ENCODE data around the gene GPATCH1. TPM values are rescaled to one million over a fixed set of nuclear protein-coding genes. Genes with fewer than 3 reads are reported as not detected.

Gene GPATCH1
- total and polyA plus RNA-seq, 2 of the 13 experiments (the other 11 are each of a cell fraction or from before 2014, with no cell fraction given) = 6.8 to 6.9 TPM

DNA sequence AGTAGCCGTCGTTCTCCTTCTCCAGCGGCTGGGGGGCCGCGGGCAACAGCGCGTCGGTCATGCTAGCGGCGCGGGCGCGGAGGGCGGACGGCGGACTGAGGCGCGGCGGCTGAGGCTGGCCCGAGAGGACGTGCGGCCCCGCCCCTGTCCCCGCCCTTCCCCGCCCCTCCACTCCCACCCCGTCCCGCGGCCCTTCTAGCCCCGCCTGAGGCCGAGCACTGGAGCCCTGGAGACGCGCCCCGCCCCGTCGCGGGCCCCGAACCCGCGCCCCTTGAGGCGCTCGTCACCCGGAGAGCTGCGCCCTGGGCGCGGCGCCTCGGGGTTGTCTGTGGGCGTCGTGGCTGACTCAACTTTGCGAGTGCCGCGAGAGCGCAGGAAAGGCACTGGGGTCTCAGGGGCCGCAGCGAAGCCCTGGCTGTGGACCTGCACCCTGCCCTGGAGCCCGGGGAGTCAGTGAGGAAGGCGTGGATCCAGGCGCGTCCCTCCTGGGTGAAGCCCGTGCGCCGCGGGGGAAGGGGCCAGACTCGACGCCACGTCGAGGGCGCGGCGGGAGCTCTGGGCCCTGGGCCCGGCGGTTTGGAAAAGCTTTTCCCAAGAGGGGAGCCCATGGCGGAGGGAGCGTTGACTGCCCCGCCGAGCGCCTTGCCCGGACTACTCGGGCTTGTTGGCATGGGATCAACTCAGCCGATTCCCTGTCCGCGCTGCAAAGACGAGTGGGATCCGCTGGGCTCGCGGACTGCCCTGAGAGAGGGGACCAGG is 16.0 kb upstream of the GPATCH1 start, which contains the start of gene RHPN2 (continued):
- no peak; the same call in 1 of the 2 replicates for TF ChIP-seq CSRNP2 (CRISPR knock-in tag; conservative IDR thresholded peaks at IDR 0.05; ENCODE audit: low read depth)
- no peak for TF ChIP-seq HDAC6 (IDR thresholded peaks at IDR 0.05; ENCODE audit: low read depth, low read length)
- TF ChIP-seq RFX5 (IDR thresholded peaks at IDR 0.05; ENCODE audit: low read depth, low read length) = no peak
- no peak for TF ChIP-seq ZIK1 (CRISPR knock-in tag; IDR thresholded peaks at IDR 0.05; ENCODE audit: borderline replicate concordance, low read depth)
- TF ChIP-seq, protein P1, sequence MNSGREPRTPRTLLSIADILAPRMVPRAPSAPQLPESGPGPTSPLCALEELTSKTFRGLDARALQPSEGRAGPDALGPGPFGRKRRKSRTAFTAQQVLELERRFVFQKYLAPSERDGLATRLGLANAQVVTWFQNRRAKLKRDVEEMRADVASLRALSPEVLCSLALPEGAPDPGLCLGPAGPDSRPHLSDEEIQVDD (CRISPR knock-in tag; IDR thresholded peaks at IDR 0.05; ENCODE audit: borderline replicate concordance) = no peak
- no peak for TF ChIP-seq ONECUT2 (CRISPR knock-in tag; IDR thresholded peaks at IDR 0.05)
- TF ChIP-seq ZNF543 (CRISPR knock-in tag; IDR thresholded peaks at IDR 0.05) = 0 out of 2 replicates have a peak, but pooled peaks have one; percentile 14
- 0 out of 2 replicates have a peak, but pooled peaks have one; percentile 48 for TF ChIP-seq MAX (IDR thresholded peaks at IDR 0.05)
- TF ChIP-seq ZNF567 (CRISPR knock-in tag; IDR thresholded peaks at IDR 0.05; ENCODE audit: borderline replicate concordance) = no peak
- no peak for TF ChIP-seq ZNF589 (CRISPR knock-in tag; conservative IDR thresholded peaks at IDR 0.05)
- TF ChIP-seq NR1H2 (CRISPR knock-in tag; IDR thresholded peaks at IDR 0.05; ENCODE audit: borderline replicate concordance, low read depth) = no peak
- TF ChIP-seq, protein P2, sequence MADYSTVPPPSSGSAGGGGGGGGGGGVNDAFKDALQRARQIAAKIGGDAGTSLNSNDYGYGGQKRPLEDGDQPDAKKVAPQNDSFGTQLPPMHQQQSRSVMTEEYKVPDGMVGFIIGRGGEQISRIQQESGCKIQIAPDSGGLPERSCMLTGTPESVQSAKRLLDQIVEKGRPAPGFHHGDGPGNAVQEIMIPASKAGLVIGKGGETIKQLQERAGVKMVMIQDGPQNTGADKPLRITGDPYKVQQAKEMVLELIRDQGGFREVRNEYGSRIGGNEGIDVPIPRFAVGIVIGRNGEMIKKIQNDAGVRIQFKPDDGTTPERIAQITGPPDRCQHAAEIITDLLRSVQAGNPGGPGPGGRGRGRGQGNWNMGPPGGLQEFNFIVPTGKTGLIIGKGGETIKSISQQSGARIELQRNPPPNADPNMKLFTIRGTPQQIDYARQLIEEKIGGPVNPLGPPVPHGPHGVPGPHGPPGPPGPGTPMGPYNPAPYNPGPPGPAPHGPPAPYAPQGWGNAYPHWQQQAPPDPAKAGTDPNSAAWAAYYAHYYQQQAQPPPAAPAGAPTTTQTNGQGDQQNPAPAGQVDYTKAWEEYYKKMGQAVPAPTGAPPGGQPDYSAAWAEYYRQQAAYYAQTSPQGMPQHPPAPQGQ (CRISPR knock-in tag; IDR thresholded peaks at IDR 0.05; ENCODE audit: borderline replicate concordance) = no peak
- TF ChIP-seq, protein P3, sequence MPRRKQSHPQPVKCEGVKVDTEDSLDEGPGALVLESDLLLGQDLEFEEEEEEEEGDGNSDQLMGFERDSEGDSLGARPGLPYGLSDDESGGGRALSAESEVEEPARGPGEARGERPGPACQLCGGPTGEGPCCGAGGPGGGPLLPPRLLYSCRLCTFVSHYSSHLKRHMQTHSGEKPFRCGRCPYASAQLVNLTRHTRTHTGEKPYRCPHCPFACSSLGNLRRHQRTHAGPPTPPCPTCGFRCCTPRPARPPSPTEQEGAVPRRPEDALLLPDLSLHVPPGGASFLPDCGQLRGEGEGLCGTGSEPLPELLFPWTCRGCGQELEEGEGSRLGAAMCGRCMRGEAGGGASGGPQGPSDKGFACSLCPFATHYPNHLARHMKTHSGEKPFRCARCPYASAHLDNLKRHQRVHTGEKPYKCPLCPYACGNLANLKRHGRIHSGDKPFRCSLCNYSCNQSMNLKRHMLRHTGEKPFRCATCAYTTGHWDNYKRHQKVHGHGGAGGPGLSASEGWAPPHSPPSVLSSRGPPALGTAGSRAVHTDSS (CRISPR knock-in tag; conservative IDR thresholded peaks at IDR 0.05) = no peak
- 0 out of 2 replicates have a peak, but pooled peaks have one; percentile 14 for TF ChIP-seq SIN3A (IDR thresholded peaks at IDR 0.05; ENCODE audit: borderline replicate concordance, low read depth, low read length)
- no peak for TF ChIP-seq ZNF652 (CRISPR knock-in tag; IDR thresholded peaks at IDR 0.05; ENCODE audit: borderline replicate concordance, low read depth)
- no peak for TF ChIP-seq IRX3 (CRISPR knock-in tag; IDR thresholded peaks at IDR 0.05; ENCODE audit: borderline replicate concordance, low read depth)
- TF ChIP-seq GATAD1 (CRISPR knock-in tag; IDR thresholded peaks at IDR 0.05) = no peak
- no peak for TF ChIP-seq ZBTB49 (CRISPR knock-in tag; IDR thresholded peaks at IDR 0.05; ENCODE audit: borderline replicate concordance)
- TF ChIP-seq MEF2D (CRISPR knock-in tag; IDR thresholded peaks at IDR 0.05) = no peak
- no peak for TF ChIP-seq ZNF780A (CRISPR knock-in tag; IDR thresholded peaks at IDR 0.05)
- TF ChIP-seq ZFP36 (IDR thresholded peaks at IDR 0.05; ENCODE audit: borderline replicate concordance, low read depth, low read length, partially characterized antibody) = no peak
